Measurements from ENCODE around the gene SDSL.

The SDSL gene

DNA sequence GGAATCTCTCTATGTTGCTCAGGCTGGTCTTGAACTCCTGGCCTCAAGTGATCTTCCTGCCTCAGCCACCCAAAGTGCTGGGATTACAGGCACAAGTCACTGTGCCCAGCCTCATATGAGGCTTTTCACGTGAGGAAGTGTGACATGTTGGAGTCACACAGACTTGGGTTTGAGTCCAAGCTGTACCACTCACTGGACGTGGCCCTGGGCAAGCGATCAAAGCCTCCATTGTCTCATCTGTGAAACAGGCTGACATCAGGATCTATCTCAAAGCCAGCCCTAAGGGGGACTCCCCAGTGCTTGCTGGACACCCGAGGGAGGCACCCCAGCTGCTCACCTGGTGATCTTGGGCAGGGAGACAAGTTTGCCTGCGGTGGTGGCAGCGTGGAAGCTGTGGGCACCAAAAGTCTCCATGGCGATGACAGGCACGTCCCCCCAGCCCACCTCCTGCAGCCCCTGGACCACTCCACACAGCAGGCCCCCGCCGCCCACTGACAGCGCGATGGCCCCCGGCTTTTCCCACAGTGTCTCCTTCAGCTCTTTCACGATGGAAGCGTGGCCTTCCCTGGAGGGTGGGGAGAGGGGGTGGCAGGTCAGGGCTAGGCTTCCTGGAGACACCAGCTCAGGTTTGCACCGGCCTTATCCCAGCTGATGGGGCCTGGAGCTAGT is 25.2 kb upstream of the SDSL start:
- DNase-seq = no peak

DNA sequence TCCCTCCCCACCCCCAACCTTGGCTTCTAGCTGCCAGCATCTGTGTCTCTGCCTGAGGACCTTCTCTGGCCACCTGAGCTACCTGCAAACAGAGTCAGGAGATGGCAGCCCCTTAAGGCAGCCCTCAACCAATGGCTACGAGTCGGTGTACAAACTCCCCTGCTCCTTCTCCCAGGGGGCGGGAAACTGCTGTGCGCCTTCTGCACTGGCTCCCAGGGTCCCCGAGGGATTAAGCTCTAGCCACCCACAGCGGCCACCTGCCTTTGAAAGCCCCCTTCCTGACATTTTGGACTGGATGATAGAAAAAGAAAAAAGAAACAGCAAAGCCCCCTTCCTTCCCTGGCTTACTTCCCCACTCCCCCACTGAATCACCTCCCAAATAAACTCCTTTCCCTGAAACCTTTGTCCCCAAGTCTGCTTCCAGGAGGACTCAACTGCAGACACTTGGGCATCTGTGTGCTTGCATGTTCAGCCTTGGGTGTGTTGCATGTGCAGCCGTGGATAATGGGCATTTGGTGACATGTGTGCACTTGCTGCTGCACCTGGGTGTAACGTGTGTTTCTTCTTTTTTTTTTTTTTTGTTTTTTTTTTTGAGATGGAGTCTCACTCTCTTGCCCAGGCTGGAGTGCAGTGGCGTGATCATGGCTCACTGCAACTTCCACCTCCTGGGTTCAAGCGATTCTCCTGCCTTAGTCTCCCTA is 24.5 kb upstream of the SDSL start:
- no peak for DNase-seq

DNA sequence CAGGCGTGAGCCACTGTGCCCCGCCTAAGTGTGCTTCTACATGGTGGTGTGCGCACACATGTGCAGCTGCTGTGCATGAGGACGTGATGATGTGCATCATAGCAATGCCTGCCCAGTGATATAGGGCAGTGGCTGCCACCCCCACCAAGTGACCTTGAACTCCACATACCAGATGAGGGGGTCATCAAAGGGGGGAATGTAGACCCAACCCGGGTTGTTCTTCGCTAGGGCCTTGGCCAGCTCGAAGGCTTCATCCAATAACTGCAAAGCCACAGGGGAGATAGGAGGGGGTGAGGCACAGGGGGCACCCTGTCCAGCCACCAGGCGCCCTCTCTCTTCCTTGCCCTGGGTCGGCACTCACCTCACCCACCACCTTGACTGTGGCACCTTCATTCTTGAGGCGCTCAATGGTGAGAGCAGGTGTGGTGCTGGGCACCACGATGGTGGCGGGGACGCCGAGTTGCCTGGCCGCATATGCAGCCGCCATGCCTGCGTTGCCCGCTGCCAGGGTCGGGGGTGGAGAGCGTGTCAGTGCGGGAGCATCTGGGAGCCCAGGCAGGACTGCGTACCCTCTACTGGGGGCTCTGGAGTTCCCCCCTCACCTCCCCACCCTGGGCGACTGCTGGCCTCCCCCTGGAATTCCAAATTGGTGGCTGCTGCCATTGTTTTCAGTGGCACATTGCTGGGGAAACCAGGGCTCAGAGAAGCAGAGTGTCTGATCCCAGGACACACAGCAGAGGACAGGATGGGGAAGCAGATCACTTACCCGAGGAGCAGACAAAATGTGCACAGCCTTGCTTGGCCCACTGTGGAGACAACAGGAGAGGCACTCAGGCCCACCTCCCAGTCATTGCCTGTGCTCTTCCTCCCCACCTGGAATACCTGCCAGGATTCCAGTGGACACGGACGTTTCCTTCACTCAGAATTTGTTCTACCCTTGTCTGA is 23.6 kb upstream of the SDSL start:
- no peak for DNase-seq

DNA sequence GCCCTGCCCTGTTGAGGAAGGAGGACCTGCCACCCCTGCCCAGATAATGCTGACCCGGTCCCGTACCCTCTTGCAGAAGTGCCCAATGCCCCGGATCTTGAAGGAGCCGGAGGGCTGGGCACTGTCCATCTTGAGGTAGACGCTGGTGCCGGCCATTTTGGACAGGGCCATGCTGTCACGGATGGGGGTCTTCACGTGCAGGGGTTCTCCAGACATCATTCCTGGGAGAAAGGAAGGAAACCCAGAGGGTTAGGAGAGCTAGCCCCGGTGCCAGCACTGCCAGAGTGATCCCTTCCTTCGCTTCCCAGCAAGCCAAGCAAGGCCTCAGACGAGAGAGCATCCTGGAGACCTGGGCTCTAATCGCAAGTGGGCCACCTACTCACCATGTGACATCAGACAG is 22.7 kb upstream of the SDSL start:
- no peak for DNase-seq

DNA sequence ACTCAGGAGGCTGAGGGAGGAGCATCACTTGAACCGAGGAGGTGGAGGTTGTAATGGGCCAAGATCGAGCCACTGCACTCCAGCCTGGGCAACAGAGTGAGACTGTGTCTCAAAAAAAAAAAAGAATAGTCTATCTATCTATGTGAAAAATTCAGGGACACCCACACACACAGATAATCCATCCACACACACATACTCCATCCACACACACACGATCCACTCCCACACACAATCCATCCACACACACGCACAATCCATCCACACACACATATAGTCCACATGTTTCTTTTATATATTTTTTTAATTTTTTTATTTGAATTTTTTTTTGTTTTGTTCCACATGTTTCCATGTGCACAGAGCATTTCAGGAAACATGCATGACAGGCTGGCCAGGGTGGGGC is 21.8 kb upstream of the SDSL start:
- DNase-seq = no peak

DNA sequence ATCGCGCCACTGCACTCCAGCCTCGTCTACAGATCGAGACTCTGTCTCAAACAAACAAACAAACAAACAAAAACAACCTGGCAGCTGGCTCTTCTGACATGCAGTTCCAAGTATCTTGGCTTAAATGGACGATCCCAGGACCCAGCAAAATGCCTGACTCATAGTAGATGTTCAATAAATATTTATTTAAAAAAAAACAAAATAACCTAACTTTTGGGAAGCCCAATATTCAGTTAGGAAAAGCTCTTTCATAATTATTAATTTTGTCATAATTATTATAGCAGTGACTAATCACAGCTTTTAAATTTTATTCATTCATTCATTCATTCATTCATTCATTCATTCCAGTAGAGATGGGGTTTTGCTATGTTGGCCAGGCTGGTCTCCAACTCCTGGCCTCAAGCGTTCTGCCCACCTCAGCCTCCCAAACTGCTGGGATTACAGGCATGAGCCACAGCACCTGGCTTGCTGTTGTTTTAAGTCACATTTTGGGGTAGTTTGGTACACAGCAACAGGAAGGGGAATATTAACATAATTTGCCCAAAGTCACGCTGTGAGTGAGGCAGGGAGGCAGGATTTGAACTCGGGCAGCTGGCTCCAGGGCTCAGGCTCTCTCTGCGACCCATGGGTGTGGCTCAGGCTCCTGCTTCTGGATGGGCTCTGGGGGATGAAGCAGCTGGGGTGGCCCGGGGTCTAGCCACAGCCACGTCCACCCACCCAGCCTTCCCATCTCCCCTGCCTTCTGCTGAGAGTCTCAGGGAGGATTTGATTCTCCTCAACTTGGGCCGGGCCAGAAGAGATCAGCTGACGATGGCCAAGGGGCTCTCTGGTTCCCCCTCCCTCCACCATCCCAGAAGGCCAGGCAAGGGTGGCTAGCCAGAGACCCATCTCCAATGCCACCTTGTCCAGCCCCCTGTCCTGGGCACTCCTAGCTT is 20.8 kb upstream of the SDSL start:
- DNase-seq = no peak

DNA sequence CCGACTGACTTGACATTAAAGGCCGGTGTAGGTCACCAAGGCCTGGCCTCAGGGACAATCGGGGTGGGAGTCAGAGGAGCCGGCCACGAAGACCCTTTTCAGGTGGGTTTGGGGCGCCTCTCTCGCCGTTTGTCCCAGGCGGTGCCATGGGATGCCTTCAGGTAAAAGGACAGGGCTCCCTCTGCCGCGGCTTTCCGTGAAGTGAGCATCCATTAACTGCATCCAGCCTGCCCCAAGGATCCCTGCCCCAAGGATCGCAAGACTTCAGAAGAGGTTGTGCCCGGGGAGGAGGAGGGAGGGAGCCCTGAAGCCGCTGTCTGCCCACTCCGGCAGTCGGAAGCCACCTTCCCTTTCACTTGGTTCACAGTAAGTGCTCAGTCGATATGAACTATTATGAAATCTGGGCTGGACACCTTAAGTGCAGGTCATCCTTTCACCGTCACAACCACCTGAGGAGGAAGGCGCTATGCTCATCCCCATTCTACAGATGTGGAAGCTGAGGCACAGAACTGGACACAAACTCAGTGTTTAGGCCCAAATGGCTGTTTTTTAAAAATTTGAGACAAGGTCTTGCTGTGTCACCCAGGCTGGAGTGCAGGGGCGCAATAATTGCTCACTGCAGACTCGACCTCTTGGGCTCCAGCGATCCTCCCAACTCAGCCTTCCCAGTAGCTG is 19.5 kb upstream of the SDSL start:
- no peak for DNase-seq

DNA sequence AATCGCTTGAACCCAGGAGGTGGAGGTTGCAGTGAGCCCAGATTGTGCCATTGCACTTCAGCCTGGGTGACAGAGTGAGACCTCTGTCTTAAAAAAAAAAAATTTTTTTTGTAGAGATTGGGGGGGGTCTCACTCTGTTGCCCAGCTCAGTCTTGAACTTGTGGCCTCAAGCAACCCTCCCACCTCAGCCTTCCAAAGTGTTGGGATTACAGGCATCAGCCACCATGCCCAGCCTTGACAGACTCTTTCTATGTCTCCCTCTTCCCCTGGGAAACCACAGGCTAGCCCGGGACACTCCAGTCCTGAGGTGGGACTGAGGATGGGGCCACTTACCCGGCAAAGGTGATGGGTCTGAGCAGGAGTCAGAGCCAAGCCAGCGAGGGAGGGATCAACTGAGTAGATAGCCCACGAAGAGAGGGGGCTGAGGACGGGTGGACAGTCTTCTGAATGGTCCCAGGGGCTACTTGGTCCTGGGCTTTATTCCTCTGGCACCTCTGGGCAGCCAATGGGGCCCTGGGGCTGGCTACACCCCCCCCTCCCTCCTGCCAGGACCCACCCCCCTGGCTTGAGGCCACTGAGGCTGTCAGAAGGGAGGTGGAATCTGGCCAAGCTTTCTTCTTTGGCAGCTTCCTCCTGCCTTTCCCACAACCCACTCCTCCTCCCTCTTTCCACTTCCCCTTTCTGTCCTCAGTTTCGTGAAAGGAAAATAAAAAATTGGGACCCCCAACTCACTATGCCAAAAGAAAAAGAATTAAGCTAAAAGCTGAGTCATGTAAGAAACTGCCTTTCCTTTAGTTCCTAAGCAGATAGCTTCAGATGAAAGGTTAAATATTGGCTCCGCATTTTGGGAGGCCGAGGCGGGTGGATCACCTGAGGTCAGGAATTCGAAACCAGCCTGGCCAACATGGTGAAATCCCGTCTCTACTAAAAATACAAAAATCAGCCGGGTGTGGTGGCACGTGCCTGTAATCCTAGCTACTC is 18.5 kb upstream of the SDSL start, which contains the start of gene SDS:
Gene SDS (minus strand): TSS at position 453 of the 981 bp plus-strand sequence. CDS start 4,179 bp downstream, outside the sequence.
- DNase-seq = no peak

DNA sequence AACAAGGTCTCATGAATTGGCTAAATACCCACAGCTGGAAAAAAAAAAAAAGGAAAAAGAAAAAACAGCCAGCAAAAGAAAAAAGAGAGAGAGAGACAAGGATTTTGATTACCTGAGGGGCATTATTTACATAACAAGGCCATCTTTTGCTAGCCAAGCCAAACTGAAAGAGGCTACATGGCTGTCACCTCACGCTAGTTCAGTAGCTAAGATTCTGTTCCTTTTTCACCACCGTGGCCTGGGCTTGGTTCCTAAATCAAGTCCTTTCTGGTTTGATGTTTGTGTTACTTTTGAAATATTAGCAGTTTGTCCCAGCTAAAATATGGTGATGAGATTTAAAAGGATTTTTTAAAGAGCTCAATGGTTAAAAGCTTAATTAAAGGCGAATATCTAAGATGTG is 16.5 kb upstream of the SDSL start:
- DNase-seq = no peak

DNA sequence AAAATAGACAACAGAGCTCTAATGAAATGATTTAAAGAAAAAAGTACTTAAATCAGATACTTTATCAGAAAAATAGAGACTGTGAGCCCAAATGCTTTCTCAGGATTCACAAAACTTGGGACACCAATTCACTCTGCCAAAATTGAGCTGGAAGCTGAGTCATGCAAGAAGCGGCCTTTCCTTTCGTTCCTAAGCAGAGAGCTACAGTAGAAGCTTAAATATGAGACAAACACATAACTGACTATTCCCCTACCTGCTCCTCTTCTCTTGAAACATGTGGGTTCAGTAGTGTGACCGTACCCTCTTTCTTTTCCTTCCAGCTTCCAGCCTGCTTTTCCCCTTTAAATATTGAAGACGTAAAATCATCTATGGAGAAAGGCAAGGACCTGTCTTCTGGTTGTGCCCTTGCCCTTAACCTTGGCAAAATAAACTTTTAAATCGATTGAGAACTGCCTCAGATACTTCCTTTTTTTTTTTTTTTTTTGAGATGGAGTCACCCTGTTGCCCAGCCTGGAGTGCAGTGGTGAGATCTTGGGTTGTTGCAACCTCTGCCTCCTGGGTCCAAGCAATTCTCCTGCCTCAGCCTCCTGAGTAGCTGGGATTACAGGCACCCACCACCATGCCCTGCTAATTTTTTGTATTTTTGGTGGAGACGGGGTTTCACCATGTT is 14.1 kb upstream of the SDSL start:
- no peak for DNase-seq

DNA sequence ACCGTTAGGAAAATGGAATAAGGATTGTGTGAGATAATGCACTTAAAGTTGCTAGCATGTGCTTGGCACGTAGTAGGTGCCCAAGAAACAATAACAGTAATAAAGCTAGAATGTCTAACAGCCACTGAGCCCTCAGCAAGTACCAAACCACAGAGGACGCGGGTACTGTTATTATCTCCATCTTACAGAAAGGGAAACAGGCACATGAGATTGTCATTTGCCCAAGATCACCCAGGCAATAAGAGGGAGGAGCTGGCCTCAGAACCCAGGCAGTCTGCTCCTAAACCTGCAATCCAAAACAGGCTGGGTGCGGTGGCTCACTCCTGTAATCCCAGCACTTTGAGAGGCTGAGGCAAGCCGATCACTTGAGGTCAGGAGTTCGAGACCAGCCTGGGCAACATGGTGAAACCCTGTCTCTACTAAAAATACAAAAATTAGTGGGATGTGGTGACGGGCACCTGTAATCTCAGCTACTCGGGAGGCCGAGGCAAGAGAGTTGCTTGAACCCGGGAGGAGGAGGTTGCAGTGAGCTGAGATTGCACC is 13.4 kb upstream of the SDSL start:
- DNase-seq = no peak

DNA sequence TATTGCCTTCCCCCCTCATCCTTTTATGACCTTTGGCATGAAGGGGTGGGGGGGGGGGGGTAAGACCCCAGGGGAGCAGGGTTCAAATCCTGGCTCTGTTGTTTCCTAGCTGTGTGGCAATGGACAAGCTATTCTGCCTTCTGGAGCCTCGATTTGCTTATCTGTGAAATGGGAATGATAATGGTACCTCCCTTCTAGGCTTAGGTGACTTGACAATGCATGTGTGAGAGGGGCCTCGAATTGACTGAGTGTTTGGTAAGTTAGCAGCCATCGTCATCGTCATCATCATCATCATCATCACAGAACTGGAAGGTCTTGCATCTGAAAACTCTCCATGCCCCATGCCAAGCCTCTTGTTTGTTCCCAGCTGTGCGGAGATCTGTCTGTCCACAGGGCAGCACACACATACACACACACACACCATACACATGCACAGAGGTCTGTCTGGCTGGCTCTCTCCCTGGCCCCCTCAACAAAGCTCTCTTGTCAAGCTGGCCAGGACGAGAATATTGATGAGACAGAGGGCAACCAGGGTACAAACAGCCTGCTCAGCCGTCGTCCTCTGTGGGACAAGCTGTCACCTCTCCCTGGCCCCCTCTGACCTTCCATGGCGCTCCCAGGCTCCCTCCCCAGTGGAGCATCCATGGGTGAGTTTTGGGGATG is 12.6 kb upstream of the SDSL start:
- no peak for DNase-seq

DNA sequence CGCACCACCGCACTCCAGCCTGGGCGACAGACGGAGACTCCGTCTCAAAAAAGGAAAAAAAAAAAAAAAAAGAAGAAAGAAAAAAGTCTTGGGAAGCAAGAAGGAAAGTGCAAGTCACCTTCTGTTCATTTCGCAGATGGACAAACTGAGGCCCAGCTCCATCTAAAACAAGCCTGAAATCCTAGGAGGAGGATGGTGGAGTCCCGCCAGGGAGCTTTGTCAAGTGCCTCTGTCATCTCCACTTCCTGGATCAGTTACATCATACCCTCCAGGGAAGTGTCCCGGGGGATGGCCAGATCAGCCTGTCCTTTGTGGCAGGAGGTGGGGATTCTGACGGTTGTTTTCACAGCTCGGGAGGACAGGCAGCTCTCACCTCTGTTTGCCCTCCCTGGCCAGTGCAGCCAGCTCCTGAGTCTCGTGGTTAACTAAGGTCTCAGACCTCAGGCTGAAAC is 8.7 kb upstream of the SDSL start:
- no peak for DNase-seq

DNA sequence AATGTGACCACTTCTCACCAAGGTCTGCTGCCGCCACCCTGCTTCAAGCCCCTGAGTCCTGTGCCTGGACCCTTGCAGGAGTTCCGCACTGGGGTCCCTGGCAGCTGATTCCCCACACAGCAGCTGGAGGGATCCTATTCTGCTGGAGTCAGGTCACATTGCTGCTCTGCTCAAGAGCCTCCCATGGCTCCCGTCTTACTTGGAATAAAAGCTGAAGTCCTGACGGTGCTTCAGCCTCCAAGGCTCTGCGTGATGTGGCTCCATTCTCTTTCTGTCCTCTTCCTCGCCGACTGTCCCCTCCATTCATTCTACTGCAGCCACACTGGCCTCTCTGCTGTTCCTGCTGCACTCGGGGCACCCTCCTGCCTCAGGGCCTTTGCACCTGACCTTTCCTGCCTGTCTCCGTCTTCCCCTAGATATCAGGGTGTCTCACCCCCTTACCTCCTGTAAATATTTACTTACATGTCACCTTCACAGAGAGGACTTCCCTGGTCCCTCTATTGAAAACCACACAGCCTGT is 7.6 kb upstream of the SDSL start:
- DNase-seq = no peak

DNA sequence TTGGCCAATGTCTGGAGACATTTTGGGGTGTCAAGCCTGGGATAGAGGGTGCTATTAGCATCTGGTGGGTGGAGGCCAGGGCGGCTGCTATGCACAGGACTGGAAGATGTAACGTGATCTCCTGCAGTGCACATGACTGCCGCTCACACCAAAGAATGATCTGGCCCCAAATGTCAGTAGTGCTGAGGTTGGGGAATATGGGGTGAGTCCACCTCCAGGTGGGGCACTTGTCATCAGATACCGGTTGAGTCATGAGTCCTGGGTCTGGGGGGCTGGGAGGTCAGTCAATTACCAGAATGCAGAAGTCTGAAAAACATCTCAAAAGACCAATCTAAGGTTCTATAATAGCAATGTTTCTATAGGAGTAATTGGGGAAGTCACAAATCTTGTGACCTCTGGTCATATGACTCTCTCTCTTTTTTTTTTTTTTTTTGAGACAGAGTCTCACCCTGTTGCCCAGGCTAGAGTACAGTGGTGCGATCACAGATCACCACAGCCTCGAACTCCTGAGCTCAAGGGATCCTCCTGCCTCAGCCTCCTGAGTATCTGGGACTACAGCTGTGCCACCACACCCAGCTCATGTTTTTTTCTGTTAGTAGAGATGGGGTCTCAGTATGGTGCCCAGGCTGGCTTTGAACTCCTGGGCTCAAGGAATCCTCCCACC is 6.0 kb upstream of the SDSL start:
- DNase-seq = no peak

DNA sequence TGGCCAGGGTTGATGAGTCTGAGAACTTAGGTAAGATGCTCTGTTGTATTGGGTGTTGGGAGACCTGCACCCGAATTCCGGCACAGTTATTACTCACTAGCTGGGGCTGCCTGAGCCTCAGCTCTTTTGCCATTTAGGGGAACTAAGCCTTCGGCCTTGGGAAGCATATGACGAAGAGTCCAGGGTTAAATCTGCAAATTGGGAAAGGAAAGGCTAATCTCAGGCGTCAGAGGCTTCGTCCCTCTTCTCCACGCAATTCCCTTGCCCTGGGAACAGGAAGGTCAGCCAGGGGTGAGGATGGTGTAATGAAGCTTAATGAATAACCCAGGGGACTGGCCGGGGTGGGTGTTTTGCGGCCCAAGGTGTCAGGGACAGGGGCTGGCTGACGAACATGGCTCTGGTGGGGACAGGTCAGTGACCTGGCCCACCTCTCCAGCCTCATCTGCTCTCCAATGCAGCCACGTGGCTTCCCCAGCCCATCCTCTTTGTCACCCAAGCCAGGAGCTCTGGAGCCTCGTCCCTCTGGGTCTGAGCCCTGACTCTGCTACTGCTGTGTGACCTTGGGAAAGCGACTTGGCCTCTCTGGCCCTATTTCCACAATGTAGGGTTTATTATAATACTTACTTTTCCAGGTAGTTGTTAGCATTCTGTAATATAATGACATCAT is 3.8 kb upstream of the SDSL start:
- DNase-seq = no peak

DNA sequence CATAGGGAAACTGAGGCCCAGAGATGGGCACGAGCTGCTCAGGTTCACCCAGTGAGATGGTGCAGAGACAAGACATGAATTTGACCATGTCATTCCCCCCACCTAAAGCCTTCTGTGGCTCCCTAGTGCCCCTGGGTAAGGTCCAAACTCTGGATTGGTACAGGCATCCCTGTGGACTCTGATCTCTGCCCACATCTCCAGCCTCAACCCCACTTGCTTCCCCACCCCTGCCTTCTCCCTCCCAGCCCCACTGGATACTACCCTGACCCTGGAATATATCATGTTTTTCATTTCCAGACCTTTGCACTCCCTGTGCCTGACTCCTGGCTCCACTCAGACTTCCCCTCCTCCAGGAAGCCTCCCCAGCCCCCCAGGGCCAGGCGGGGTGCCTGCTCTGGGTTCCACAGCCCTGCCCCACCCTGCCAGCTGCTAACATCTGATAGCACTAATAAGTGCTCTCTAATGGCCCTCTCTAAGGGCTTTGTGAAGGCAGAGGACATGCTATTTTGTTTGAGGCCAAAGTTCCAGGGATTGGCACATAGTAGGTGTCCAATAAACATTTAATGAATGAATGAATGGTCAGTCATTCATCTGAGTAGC is 1.1 kb upstream of the SDSL start:
- no peak for DNase-seq
